ENCODE data around the gene CTNNA3.

CTNNA3 gene

DNA sequence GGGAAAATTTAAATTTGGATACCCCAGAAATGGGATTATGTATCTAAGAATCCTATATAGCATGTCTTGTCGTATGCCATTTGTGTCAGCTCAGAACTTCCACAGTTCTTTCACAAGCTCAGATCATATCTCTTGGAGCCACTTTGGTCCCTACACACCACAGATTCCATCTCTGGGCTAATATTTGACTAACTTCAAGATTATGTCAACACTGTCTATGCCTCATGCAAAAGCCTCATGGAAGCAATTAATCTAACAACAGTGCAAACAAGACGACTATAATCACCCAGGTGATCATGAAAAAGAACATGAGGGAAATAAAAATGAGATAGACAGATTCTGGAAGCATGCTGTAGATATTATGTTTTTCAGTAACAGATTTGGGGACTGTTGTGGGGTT is 581.0 kb downstream of the CTNNA3 start:
- DNase-seq (ENCODE audit: low read depth), result no peak

- DNase-seq (ENCODE audit: low read depth), result no peak
Measured at GRCh38 chr10:67112765-67113164, 583.2 kb downstream of the CTNNA3 start.

DNA sequence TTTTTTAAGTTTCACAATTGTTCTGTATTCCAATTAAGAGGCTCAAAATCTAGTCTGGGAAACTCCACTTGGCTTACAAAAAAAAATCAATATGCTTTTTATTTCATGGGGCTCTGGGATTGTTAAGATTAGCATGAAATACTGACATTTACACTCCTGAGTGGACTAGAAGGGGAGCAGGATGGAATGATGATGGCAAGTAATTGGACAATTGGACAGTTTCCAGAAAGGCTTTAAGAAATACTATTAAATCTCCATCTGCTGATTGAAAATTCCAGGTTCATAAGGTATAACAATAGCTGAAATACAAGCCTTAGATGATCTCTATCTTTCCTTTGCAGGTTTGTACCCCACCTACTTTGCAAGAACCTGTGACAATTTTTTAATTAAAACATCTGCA is 585.7 kb downstream of the CTNNA3 start:
- no peak for DNase-seq (ENCODE audit: low read depth)

GRCh38 chr10:67107670-67108069 is 588.3 kb downstream of the CTNNA3 start:
- DNase-seq (ENCODE audit: low read depth), result no peak

DNA sequence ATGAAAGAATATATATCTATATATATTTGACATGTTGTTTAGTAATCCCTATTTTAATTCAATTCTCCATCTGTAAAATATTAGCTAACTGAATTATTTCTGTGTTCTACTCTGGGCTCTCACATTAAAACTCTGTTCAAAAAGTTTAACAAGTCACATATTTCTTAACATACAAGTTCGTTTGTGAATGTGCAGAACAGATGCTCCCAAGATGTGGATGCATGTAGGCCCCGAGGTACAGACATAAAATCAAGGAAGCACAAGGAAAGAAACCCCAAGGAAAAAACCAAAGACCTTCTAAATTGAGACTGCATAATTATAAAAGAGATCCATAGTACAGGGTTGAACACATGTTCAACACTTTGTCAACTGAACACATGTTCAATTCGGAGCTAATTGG is 595.0 kb downstream of the CTNNA3 start:
- no peak for DNase-seq (ENCODE audit: low read depth)

- no peak for DNase-seq (ENCODE audit: low read depth)
Measured at GRCh38 chr10:67098461-67098860, 597.5 kb downstream of the CTNNA3 start.

DNA sequence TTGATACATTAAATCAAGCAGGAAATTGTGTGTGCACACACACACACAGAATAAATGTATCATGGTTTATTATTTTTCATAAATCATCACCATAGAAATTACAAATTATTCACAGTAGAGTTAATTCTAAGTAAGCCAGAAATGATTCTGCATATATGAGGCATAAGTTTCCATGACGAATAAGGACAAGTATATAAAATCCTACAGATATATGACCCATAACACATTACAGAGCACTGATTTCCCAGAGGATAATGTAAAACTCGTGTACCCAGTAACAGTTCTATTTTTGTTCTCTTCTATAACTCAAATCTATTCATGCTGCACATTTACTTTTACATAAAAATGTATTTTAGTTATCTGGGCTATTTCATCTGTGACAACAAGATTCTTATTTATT is 600.5 kb downstream of the CTNNA3 start:
- DNase-seq (ENCODE audit: low read depth), result no peak

GRCh38 chr10:67088036-67088435 is 608.0 kb downstream of the CTNNA3 start:
- DNase-seq (ENCODE audit: low read depth), result no peak

GRCh38 chr10:67087135-67087425 is 608.9 kb downstream of the CTNNA3 start:
- no peak for DNase-seq (ENCODE audit: low read depth)

DNA sequence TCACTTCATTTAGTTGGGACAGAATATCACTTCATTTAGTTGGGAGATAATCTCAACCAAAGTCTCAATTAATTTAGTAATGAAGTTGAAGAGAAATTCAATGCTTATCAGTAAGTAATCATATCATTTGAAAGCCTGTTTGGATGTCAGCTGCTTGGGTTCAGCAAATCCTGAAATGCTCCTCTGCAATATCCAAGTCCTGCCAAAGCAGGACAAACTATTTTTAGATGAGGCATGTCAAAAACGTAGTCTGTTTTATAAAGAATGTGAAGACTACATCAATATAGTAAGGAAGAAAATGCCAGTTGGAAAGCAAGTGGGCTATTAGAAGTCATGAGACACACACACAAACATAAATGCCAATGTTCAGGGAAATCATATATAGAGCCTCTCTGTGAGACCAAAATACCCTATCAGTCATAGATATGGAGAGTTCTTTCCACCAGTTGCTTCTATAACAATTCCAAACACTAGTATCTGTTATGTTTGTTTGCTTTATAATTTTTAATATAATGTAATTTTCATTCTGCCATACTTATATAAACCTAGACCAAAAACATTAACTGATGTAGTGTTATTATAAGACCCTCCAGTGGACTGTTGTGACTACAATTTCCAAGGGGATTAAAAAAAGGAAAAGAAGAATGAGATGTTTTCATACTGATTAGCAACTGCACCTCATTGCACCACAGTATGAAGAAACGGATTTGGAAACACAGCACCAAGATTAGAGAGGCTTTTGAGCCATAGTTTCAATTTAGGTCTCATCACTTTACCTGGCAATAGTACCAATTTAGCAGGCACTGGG is 609.5 kb downstream of the CTNNA3 start:
- no peak for DNase-seq (ENCODE audit: low read depth)

- DNase-seq (ENCODE audit: low read depth), result no peak
Measured at GRCh38 chr10:67079126-67079525, 616.9 kb downstream of the CTNNA3 start.

GRCh38 chr10:67077376-67077775 is 618.6 kb downstream of the CTNNA3 start:
- no peak for DNase-seq (ENCODE audit: low read depth)

DNA sequence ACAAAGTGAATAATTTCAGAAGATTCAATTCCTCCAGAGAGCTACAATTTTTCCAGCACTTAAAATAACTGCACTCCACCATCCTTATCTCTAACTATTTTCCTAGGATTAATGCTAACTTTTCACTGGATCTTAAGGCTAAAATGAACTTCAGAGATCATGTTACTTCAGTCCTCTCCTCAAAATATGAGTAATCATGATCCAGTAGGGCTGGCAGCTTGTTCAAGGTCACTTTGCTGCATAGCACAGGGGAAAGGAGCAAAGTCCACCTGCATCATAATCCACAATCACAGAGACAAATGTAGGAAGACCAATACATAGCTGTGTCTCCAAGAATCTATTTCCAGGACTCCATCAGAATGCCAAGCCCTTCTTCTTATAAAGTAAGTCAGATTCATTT is 619.9 kb downstream of the CTNNA3 start:
- no peak for DNase-seq (ENCODE audit: low read depth)

- no peak for DNase-seq (ENCODE audit: low read depth)
Measured at GRCh38 chr10:67075491-67075971, 620.5 kb downstream of the CTNNA3 start.

- no peak for DNase-seq (ENCODE audit: low read depth)
Measured at GRCh38 chr10:67072654-67073053, 623.3 kb downstream of the CTNNA3 start.

GRCh38 chr10:67050415-67050814 is 645.6 kb downstream of the CTNNA3 start:
- DNase-seq (ENCODE audit: low read depth), result no peak

DNA sequence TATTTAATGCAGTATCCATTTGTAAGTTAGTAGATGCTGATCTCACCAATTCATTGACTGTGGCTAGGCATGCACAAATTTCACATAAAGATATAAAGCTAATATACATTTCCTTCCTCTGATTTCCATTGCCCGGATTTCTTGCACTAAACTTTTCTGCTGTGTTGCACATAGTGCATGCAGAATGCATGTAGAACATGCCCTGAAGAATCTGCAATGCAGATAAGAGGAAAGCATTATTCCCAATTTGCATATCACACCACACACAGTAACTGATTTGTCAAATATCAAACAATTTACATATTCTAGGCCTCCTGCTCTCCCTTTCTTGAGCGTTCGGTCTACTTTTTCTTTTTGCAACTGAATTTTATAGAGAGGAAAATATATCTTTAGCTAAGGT is 646.0 kb downstream of the CTNNA3 start:
- DNase-seq (ENCODE audit: low read depth), result no peak

DNA sequence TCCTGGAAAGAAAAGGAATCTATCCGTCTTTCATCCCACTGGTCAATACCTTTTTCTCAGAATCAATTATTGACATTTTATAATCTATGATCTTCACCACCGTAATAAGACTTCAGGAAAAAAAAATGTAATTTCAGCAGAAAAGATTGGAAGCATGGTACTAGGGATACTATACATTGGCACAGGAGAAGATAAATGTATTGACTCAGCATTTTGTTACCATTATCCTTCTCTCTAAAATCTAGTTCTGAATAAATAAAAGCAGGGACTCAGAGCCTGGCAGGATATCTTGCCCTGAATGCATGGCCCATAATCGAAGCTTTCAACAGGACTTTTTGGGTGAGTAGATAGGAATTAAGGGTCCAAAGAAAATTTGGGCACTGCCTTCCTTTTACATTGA is 649.5 kb downstream of the CTNNA3 start:
- no peak for DNase-seq (ENCODE audit: low read depth)

DNA sequence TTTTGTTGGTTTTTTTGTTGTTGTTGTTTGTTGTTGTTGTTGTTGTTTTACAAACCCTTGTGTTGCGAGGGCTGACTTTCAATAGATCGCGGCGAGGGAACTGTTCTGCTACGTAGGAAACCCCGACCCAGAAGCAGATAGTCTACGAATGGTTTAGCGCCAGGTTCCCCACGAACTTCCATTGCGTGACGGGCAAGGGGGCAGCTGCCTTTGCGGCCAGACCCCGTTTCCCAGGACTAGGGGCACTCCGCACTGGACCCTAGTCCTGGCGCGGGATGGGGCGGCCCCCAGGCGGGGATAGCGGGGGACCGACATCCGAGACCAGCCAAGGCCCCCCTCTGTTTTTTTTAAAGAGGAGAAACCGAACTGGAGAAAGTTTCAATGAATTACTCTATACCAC is 650.6 kb downstream of the CTNNA3 start:
- no peak for DNase-seq (ENCODE audit: low read depth)

DNA sequence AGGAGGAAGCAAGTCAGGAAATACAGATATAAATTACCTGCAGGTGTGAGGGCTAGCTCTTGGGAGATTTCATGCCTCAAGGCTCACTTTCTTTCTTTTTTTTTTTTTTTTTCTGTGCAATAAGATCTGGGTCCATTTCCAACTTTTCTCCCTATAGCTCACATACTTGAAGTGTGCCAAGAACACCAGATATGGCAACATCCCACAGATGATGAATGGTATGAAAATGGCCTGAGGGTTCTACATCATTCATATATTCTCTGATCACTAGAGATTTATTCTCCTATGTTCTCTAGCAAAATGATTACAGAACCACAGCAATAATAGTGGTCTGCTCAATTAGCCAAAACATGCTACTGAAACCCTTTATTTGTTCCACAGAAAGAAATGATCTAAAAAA is 653.0 kb downstream of the CTNNA3 start:
- DNase-seq (ENCODE audit: low read depth), result no peak

DNA sequence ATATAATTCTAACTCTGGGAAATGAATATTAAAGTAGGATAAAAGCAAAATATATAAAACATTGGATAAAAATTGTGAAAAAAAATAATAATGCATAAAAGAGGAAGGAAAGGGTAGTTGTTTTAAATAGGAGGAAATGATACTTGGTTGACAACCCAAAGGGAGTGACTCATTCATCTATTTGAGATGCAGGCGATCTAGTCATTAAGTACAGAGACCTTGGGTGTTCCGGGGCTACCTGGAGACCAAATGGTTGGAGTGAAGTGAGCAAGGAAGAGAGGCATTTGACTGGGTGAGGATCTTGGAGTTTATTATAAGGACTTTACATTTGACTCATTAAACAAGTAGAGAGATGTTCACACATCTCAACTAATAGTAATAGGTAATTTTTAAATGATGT is 659.2 kb downstream of the CTNNA3 start:
- no peak for DNase-seq (ENCODE audit: low read depth)

- DNase-seq (ENCODE audit: low read depth), result no peak
Measured at GRCh38 chr10:67033878-67034277, 662.1 kb downstream of the CTNNA3 start.

DNA sequence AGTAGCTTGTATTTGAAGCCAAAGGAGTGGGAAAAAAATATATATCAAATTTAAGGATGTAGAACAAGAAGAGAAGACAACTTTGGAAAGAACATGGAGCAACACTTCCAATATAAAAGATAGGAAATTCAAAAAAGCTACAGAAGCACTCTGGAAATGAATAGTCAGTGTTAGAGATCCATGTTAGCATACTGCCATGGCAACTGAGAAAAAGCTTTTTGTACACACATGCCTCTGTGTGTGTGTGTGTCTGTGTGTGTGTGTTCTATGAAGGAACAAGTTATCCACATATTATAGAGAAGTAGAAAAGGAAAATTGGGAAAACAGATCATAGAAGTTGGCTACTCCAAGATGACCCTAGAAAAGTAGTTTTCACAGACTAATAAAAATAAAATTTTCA is 673.9 kb downstream of the CTNNA3 start:
- DNase-seq (ENCODE audit: low read depth), result no peak

DNA sequence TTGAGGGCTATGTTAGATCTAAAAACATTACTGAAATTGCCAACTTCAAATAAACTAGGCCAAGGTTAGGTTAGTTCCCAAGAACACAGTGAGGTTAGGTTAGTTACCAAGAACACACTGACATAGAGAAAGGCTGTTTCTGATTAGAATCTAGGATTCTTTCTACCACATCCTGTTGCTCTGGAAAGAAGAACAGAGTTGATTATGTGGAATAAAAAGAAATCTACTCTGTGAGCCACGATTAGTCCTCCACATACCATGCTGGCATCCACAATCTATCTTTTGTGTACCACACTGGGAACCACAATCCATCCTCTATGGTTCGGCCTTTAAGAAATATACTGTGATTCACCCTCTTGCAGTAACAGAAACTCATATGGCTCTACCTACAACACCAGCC is 678.8 kb downstream of the CTNNA3 start:
- no peak for DNase-seq (ENCODE audit: low read depth)

- DNase-seq (ENCODE audit: low read depth), result no peak
Measured at GRCh38 chr10:67015225-67015624, 680.8 kb downstream of the CTNNA3 start.

All from activated T-helper 9 cell treated with anti-CD3 and anti-CD28 coated beads, Interleukin-2, amount 50 U/mL, for 16 hours (primary cell).